Lung (tissue), 12 donors: ENCODE measurements around the gene CLN6. TPM values are rescaled to one million over a fixed set of nuclear protein-coding genes. Genes with fewer than 3 reads are reported as not detected.

ENCODE experiments used
- ATAC-seq: fragments of 200-7000 bp; cut with Tn5 transposase; one replicate; pipeline ENCODE4 v1.9.1; 2020; ENCODE audit warnings: moderate number of reproducible peaks; ENCODE audit not compliant: insufficient read depth, low FRiP score
- DNase-seq, 3 donors: peaks; one replicate each; pipeline ENCODE4 v3.0.0-alpha.2; 2013 to 2017
- H3K27ac ChIP-seq, 2 donors: one replicate each; pipeline ENCODE4 v1.5.1; 2013; ENCODE audit warnings: mild to moderate bottlenecking in 2 of 2, moderate library complexity in 2 of 2, control low read depth in 1 of 2, inconsistent platforms in 1 of 2, low read depth in 1 of 2, low read length in 1 of 2
- H3K27me3 ChIP-seq, 3 donors: one replicate each; pipeline ENCODE4 v1.5.1; 2013; ENCODE audit warnings: low read length in 2 of 3; ENCODE audit not compliant: control insufficient read depth in 3 of 3, insufficient read depth in 3 of 3
- H3K36me3 ChIP-seq, 4 donors: one replicate each; pipeline ENCODE4 v1.5.1; 2013; ENCODE audit warnings: low read length in 4 of 4, mild to moderate bottlenecking in 1 of 4, moderate library complexity in 1 of 4; ENCODE audit not compliant: control insufficient read depth in 4 of 4, insufficient read depth in 4 of 4
- H3K4me1 ChIP-seq, 5 donors: one replicate each; pipeline ENCODE4 v1.5.1; 2013; ENCODE audit warnings: low read length in 5 of 5, mild to moderate bottlenecking in 2 of 5, moderate library complexity in 1 of 5; ENCODE audit not compliant: control insufficient read depth in 5 of 5, insufficient read depth in 5 of 5
- H3K4me3 ChIP-seq: one replicate; pipeline ENCODE4 v1.5.1; 2013; ENCODE audit warnings: mild to moderate bottlenecking, control low read depth, moderate library complexity
- H3K9ac ChIP-seq, 2 donors: one replicate each; pipeline ENCODE4 v1.5.1; 2013; ENCODE audit warnings: low read length in 2 of 2, control low read depth in 1 of 2; ENCODE audit not compliant: insufficient read depth in 1 of 2
- H3K9me3 ChIP-seq, 4 donors: one replicate each; pipeline ENCODE4 v1.5.1; 2013; ENCODE audit warnings: low read length in 3 of 4, mild to moderate bottlenecking in 1 of 4, moderate library complexity in 1 of 4; ENCODE audit not compliant: control insufficient read depth in 4 of 4, insufficient read depth in 3 of 4
- WGBS, 2 donors: extraction: QIAGEN DNeasy Blood & Tissue Kit; methylation state at CpG; one replicate each; pipeline ENCODE4 v1.1.7; 2013; 5-methylcytosine and 5-hydroxymethylcytosine counted together
- polyA plus RNA-seq, 2 donors: library from polyadenylated mRNA; stranded (reverse); fragments of 200-250 nt; gene quantifications; one replicate each; pipeline ENCODE4 v1.2.1, GENCODE V29; 2013
- total RNA-seq, 2 donors: library from RNA; depleted of rRNA in 1 of 2; stranded (reverse); fragments of >200 nt in 1 of 2; gene quantifications; one replicate each; pipeline ENCODE4 v1.2.1, GENCODE V29; 2014 to 2021
- TF ChIP-seq, protein P1 (sequence below): IDR thresholded peaks from 2 replicates; pipeline ENCODE4 v1.5.1; 2012; ENCODE audit warnings: mild to moderate bottlenecking; ENCODE audit errors: control extremely low read depth, extremely low read depth
- donor health status: control.
- donor health status: control.
- donor health status: Bipolar disorder and iron deficiency.
- donor health status: healthy.
- donor health status: DM: yes; HTN: yes; CAD: no.

Gene CLN6
- total and polyA plus RNA-seq, 4 donors, result 13.9 to 48.9 (median 42.2) TPM

DNA sequence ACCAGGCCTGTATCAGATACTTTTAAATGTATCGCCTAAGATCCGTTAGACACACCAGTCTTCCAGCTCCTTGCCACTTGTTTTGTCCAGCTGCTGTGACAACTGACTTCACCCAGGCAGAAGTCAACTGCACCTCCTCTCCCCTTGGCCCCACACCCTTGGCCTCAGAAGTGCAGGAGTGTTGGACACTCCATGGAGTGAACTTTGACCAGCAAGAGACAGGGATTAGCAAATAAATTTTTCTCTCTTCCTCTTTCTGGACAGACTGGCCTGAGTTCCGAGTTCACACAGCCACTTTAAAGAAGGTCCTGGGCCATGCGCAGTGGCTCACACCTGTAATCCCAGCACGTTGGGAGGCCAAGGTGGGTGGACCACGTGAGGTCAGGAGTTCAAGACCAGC is 2.9 kb upstream of the CLN6 start:
- TF ChIP-seq, protein P1, sequence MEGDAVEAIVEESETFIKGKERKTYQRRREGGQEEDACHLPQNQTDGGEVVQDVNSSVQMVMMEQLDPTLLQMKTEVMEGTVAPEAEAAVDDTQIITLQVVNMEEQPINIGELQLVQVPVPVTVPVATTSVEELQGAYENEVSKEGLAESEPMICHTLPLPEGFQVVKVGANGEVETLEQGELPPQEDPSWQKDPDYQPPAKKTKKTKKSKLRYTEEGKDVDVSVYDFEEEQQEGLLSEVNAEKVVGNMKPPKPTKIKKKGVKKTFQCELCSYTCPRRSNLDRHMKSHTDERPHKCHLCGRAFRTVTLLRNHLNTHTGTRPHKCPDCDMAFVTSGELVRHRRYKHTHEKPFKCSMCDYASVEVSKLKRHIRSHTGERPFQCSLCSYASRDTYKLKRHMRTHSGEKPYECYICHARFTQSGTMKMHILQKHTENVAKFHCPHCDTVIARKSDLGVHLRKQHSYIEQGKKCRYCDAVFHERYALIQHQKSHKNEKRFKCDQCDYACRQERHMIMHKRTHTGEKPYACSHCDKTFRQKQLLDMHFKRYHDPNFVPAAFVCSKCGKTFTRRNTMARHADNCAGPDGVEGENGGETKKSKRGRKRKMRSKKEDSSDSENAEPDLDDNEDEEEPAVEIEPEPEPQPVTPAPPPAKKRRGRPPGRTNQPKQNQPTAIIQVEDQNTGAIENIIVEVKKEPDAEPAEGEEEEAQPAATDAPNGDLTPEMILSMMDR, result no peak
- ATAC-seq, result no peak
- WGBS, 2 donors, result 80 to 81% methylated on average over 6 of the region's 6 CpGs
- no peak overlapping the region for H3K27ac ChIP-seq
- DNase-seq, result no peak
- no peak overlapping the region for H3K9ac ChIP-seq
- no peak overlapping the region for H3K4me3 ChIP-seq
- H3K4me1 ChIP-seq, result peaks cover 3 to 39% (median 6%) of the 10 kb centered on the region in 5 donors
- no peaks in the 10 kb centered on the region for H3K36me3 ChIP-seq
- no peaks in the 10 kb centered on the region for H3K27me3 ChIP-seq
- no peaks in the 10 kb centered on the region for H3K9me3 ChIP-seq

DNA sequence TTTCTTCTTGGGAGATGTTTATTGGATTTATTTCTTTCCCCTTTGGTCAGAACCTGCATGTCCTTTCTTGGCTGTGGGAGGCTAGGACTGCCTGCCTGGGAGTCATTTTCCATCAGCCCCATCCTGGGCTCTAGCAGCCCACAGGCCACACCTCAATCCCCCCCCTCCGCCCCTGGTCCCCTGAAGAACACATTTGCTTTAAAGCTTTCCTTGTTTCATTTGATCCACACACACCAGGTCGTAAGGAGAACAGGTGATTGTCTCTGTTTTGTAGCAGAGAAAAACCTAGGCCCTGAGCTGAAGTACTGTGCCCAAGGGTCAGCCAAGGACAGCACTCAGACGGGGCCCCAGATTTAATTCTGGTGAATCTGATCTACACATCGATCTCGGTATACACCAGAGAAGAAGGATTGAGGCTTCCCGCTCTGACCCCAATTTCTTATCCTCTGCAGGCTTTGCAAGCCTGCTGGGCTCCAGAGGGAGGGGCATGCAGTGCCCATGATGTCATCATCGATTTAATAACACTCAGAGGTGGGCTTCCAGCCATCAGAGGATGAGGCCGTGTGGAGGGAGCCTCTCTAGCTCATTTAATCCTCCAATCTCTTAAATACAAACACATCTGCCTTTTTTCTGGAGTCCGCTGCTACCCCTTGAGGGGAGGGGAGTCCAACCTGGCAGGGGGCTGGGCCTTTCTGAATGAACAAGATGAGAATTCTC is 1.7 kb upstream of the CLN6 start:
- no peaks in the 10 kb centered on the region for H3K36me3 ChIP-seq
- 88% methylated on average over 9 of the region's 9 CpGs for WGBS, 2 donors
- H3K9me3 ChIP-seq, result no peaks in the 10 kb centered on the region
- no peak overlapping the region for H3K9ac ChIP-seq
- peak; percentile 54 to 79 (median 66) for DNase-seq
- peaks cover 3 to 39% (median 6%) of the 10 kb centered on the region in 5 donors for H3K4me1 ChIP-seq
- H3K4me3 ChIP-seq, result no peak overlapping the region
- H3K27ac ChIP-seq, result no peak overlapping the region
- TF ChIP-seq, protein P1, result no peak
- no peaks in the 10 kb centered on the region for H3K27me3 ChIP-seq
- ATAC-seq, result no peak

DNA sequence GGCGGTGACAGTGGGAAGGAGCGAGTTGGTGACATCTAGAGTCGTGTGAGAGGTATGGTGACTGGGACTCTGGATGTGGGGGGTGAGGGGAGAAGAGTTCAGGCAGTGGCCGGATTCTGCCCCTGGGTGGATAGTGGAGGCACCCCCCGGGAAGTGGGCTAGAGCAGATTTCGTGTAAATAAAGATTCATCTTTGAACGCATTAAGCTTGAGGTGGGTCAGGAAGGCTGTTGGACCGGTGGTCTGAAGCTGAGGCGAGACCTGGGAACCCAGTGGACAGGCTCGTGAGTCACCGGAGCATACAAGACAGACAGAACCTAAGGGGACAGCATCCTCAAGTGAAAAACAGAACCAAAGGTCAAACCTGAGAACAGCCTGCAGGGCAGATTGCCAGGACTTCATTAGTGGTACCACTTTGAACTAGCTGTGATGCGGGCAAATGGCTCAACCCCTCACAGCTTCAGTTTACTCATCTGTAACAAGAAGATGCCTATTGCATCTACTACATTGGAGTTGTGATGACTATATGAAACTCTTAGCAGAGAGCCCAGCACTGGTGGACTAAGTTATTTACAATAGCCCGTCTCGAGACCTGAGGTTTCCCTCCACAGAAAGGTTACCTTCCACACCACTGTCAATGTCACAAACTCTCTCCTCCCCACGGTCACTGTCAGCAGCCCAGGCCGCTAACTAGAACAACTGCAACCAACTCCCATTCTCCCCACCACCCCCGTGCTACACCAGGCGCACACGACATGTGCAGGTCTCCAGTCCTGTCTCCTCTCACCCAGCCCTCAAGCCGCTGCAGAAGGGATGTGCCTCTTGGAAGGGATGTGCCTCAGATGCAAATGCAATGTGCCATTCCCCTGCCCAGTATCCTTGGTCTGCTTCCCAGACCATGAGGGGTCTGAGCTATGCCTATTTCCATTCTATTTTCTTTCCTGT is 901 bp upstream of the CLN6 start:
- TF ChIP-seq, protein P1, result no peak
- Histone ChIP-seq H3K27me3 (no peaks in the 10 kb centered on the region), H3K9ac (peak overlapping the region; percentile 24 to 49), H3K36me3 (no peaks in the 10 kb centered on the region), H3K9me3 (no peaks in the 10 kb centered on the region), H3K27ac (peak overlapping the region in 1 of 2 donors; percentile 68), H3K4me3 (peak overlapping the region; percentile 84), H3K4me1 (peaks cover 3 to 39% (median 6%) of the 10 kb centered on the region in 5 donors)
- ATAC-seq (no peak), DNase-seq (peak in 2 of 3 donors; percentile 14 to 36)
- 58 to 59% methylated on average over 20 of the region's 20 CpGs for WGBS, 2 donors
